Esophagus (tissue), 2 donors: ENCODE data around the gene FOXA2. TPM values are rescaled to one million over a fixed set of nuclear protein-coding genes. Genes with fewer than 3 reads are reported as not detected.

Experiments used
- H3K27ac ChIP-seq, 2 donors: one replicate each; pipeline ENCODE4 v1.5.1; 2013; ENCODE audit warnings: low read depth in 2 of 2, mild to moderate bottlenecking in 2 of 2, inconsistent platforms in 1 of 2, low read length in 1 of 2, moderate library complexity in 1 of 2
- H3K27me3 ChIP-seq, 2 donors: one replicate each; pipeline ENCODE4 v1.6.1; 2013; ENCODE audit warnings: low read length in 2 of 2, control low read depth in 1 of 2, mild to moderate bottlenecking in 1 of 2; ENCODE audit not compliant: insufficient read depth in 2 of 2, control insufficient read depth in 1 of 2
- H3K36me3 ChIP-seq, 2 donors: one replicate each; pipeline ENCODE4 v1.6.1; 2013; ENCODE audit warnings: low read length in 1 of 2; ENCODE audit not compliant: control insufficient read depth in 2 of 2, insufficient read depth in 2 of 2
- H3K4me1 ChIP-seq, 2 donors: one replicate each; pipeline ENCODE4 v1.6.1; 2013; ENCODE audit warnings: low read length in 1 of 2; ENCODE audit not compliant: control insufficient read depth in 2 of 2, insufficient read depth in 2 of 2
- H3K4me3 ChIP-seq, 2 donors: one replicate each; pipeline ENCODE4 v1.5.1; 2013; ENCODE audit warnings: low read length in 2 of 2, mild to moderate bottlenecking in 2 of 2, low read depth in 1 of 2, moderate library complexity in 1 of 2
- H3K9me3 ChIP-seq, 2 donors: one replicate each; pipeline ENCODE4 v1.6.1; 2013; ENCODE audit warnings: mild to moderate bottlenecking in 2 of 2, low read depth in 1 of 2, low read length in 1 of 2, moderate library complexity in 1 of 2; ENCODE audit not compliant: control insufficient read depth in 2 of 2, insufficient read depth in 1 of 2
- WGBS, 2 donors: extraction: QIAGEN DNeasy Blood & Tissue Kit; methylation state at CpG; one replicate each; pipeline ENCODE4 v1.1.7; 2013; 5-methylcytosine and 5-hydroxymethylcytosine counted together
- polyA plus RNA-seq, 2 donors: library from polyadenylated mRNA; stranded (reverse); fragments of 200-250 nt; gene quantifications; one replicate each; pipeline ENCODE4 v1.2.3, GENCODE V29; 2013
- donor health status: healthy with polysubstance abuse.
- donor health status: Bipolar disorder and iron deficiency.

FOXA2 gene
- polyA plus RNA-seq, 2 donors = 0.01 TPM; not detected in 1

DNA sequence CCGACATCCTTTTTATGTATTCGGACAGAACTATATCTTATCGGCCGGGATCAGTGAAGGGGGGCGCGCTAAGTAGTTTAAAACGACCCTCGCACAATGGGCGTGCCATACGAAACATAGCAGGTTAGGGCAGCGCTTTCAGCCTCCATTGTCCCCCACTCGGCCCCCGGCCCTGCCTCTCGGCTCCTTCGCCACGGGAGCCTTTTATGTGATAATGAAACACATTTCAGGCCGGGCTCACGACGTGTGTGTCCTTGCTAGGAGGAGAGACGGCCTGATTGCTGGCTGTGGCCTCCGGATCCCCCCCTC, 5.3 kb downstream of the FOXA2 start:
- Histone ChIP-seq H3K4me1 (peaks cover 6 to 14% of the 10 kb centered on the region in 2 donors), H3K9me3 (peaks cover 0 to 5% of the 10 kb centered on the region in 2 donors), H3K27me3 (peaks cover 18 to 26% of the 10 kb centered on the region in 2 donors), H3K27ac (no peak overlapping the region), H3K36me3 (no peaks in the 10 kb centered on the region), H3K4me3 (no peak overlapping the region)
- 6% methylated on average over 21 of the region's 21 CpGs for WGBS, 2 donors

DNA sequence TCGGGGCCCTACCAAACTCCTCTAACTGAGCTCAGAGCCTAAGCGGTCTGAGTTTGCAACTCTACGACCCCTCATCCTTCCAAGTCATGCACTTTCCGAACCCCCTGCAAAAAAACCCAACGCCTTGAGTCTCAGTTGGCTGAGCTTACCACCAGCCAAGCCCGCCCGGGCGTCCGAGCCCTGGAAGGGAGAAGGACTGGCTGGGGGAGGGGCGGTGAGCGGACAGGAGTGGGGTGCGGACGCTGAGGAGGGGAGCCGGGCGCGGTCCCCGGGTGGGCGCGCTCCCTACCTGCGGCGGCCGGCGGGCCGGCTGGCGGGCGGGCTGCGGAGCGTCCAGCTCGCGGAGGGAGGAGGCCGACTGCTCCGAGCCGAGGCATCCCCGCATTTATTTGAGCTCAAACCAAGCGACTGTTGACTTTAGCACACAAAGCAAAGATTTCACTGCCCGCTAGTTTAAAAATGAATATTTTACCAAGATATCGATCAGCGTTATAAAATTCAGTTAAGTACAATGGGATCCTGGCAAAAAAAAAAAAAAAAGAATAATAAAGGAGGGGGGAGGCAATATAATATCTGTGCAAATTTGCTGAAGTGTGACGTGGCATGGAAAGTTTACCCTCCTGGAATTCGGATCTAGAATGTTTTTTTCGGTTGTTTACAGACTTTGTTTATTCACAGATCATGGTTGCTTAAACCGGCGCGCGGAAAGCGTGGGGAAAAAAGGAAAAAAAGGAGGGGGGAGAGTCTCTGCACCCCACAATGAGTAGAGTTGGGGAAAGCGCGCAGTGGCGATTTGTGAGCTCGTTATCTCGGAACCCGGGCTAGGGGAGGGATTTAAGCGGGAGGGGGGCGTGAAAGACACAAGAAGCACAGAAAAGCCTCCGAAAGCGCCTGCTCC, 5.9 kb downstream of the FOXA2 start:
- peaks cover 4 to 14% of the 10 kb centered on the region in 2 donors for H3K4me1 ChIP-seq
- no peak overlapping the region for H3K4me3 ChIP-seq
- peaks cover 18 to 26% of the 10 kb centered on the region in 2 donors for H3K27me3 ChIP-seq
- H3K27ac ChIP-seq = no peak overlapping the region
- 5 to 7% methylated on average over 48 to 56 of the region's 56 CpGs for WGBS, 2 donors
- no peaks in the 10 kb centered on the region for H3K36me3 ChIP-seq
- H3K9me3 ChIP-seq = peaks cover 0 to 5% of the 10 kb centered on the region in 2 donors

DNA sequence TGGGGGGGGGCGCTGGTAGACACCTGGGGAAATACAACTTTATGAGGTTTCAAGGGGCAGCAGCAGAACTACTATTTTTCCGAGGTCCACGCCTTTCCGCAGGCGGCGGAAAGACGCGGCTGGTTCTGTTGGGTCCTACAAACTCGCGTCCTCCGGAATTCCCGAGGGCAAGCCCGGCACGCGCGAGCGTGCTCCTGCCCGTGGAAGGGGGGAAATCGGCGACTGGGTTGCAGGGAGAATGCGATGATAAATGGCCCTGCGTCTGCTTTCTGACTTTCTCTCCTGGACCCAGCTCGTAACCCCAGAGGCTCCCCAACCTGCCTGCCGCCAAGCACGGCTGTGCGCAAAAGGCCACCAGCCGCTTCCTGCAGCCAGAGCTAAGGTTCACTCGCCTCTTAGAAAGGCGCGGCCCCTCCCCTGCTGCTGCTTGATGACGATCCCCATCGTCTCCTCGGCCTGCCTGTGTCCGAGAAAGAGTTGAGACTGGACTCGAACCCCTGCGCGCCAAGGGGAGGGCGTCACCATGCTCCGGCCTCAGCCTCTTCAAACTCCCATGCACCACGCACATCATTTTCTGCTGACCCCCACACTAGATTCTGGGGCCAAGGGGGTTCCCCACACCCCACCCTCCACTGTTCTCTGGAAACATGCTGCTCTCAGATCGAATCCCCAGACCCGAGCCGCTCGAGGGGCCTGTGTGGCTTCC, 6.7 kb downstream of the FOXA2 start:
- 6 to 15% methylated on average over 40 to 44 of the region's 44 CpGs for WGBS, 2 donors

DNA sequence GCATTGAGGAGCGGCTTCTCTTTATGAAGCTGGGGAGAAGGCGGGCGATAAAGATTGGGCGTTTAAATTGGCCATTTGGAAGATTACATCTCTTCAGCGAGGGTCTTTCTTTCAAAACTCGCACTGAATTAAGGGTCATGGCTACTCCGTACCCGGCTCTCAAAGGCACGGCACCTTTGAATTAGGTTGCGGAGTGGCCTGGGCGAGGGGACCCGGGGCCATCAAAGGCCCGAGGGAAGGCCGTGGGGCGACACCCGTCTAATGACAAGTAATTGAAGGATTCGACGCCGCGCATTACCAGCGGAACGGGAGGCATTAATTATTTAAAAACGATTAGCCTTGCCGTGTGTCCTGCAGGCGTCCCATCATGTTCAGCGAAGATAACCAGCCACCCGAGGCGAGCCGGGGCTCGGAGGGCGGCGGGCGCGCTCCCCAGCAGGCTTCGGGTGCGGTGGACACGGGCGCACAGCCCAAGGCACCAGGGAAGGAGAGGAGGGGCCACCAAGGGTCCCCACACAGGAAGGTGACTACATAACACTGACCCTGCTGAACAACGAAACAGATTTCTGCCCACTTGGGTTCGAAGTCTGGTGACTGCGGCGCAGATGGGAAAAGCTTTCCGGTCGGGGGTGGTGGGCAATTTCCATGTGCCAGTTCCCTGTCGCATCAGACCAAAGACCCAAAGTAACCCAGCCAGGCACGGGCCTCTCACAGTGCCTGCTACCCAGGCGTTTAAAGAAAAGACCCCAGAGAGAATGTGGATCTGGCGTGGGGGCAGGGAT, 7.4 kb downstream of the FOXA2 start:
- Histone ChIP-seq H3K4me1 (peaks cover 0 to 2% of the 10 kb centered on the region in 2 donors), H3K27ac (no peak overlapping the region), H3K27me3 (peaks cover 12 to 28% of the 10 kb centered on the region in 2 donors), H3K9me3 (no peaks in the 10 kb centered on the region), H3K4me3 (no peak overlapping the region), H3K36me3 (no peaks in the 10 kb centered on the region)
- WGBS, 2 donors = 17 to 33% methylated on average over 48 of the region's 48 CpGs

More for the DNA sequence above, 6.7 kb downstream of the FOXA2 start:
- peaks cover 2 to 7% of the 10 kb centered on the region in 2 donors for H3K4me1 ChIP-seq
- H3K36me3 ChIP-seq = no peaks in the 10 kb centered on the region
- no peak overlapping the region for H3K4me3 ChIP-seq
- H3K27ac ChIP-seq = no peak overlapping the region
- peaks cover 18 to 26% of the 10 kb centered on the region in 2 donors for H3K27me3 ChIP-seq
- H3K9me3 ChIP-seq = peaks cover 0 to 2% of the 10 kb centered on the region in 2 donors

DNA sequence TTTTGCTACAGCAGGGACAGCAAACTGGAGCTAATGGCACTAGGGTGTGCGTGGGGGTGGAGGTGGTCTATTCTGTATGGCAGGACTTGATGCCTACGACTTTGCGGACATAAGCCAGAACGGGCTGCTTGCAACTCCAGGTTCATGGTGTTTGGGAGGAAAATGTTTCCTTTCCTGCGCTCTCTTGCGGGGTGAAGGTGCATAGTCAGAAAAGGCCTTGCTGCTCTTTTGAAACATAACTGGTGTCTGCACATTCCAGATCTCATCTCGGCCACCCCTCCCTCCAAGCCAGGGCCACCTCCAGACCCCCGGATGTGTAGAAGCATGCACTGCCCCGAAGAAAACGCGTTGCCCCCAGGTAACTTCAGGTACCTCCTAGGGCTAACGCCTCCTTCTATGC, 8.1 kb downstream of the FOXA2 start:
- H3K4me3 ChIP-seq = no peak overlapping the region
- H3K4me1 ChIP-seq = peaks cover 0 to 2% of the 10 kb centered on the region in 2 donors
- no peak overlapping the region for H3K27ac ChIP-seq
- peaks cover 12 to 24% of the 10 kb centered on the region in 2 donors for H3K27me3 ChIP-seq
- H3K36me3 ChIP-seq = no peaks in the 10 kb centered on the region
- no peaks in the 10 kb centered on the region for H3K9me3 ChIP-seq
- WGBS, 2 donors = 34 to 44% methylated on average over 12 of the region's 12 CpGs

DNA sequence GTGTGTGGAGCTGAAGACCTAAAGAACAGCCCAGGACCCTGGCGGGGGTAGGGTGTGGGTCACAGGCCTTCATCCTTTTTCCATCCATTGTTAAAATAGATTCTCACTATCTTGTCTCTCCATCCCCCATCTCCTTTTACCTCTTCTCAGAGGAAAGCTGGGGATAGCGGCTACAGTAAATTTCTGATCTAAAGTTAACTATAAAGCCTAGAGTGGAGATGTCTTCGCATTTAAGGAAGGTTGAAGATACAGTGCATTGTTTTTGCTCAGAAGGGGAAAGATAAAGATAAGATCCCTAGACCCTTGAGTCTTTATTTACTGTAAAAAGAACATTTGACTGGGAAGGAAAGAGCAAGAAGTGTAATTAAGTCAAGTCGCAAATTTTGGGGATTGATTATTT, 8.6 kb downstream of the FOXA2 start:
- Histone ChIP-seq H3K4me1 (peaks cover 0 to 2% of the 10 kb centered on the region in 2 donors), H3K9me3 (no peaks in the 10 kb centered on the region), H3K27me3 (peaks cover 12 to 24% of the 10 kb centered on the region in 2 donors), H3K4me3 (no peak overlapping the region), H3K36me3 (no peaks in the 10 kb centered on the region), H3K27ac (no peak overlapping the region)
- whole genome bisulfite sequencing, 2 donors = 55 to 68% methylated on average over 4 of the region's 4 CpGs

DNA sequence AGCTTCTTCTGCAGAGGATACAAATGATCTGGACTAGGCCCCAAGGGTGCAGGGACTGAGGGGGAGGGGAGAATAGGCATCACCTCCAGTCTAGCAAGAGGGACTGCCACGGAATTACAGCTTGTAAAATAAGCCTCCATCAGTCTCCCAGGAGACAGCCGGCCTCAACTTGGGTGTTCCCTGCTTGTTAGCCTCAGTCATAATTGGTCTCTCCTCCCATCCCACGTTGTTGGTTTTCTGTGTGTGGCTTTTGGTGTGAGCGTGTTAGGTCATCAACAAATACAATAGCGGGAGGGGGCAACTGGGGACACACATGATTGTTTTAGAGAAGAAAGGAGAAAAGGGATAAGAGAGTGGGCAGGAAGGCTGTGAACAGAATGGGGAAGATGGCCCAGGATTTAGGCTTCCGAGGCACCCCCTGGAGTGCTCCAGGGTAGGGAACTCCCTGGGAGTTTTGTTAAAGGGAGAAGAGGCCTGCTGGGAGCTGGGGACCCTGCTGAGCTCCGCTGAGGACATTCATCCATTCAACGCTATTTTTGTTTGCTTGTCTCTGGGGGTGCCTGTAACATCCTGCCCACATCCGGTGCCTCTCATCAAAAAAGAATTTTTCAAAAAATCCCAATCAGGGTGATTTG, 9.2 kb downstream of the FOXA2 start:
- Histone ChIP-seq H3K4me3 (no peak overlapping the region), H3K27me3 (peaks cover 12 to 24% of the 10 kb centered on the region in 2 donors), H3K36me3 (no peaks in the 10 kb centered on the region), H3K4me1 (peaks cover 0 to 2% of the 10 kb centered on the region in 2 donors), H3K27ac (no peak overlapping the region), H3K9me3 (no peaks in the 10 kb centered on the region)
- WGBS, 2 donors = 39 to 42% methylated on average over 9 of the region's 9 CpGs

DNA sequence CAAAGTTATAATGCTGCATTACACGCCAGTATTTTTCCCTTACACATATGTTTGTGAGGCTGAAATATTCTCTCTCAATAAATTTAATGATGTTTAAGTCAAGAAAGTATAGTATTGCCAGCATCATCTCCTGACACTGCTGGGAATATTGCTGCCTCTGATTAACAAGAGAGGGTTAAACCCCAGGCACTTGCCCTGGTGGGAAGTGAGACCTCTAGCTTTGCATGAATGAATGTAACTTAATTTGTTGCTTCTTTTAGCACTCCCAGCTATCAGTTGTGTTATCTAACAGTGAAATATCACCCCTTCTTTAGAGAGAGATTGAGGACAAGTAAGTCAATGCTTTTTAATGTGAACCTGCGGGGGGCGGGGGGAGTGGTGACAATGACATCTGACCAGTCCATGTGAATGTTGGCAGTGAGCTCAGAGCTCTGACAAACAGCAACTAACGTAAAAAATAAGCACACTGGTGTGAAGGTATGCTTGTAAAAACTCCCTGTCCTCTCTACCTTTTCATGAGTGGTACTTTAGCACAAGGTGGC, 9.8 kb downstream of the FOXA2 start:
- Histone ChIP-seq H3K27me3 (peaks cover 12 to 24% of the 10 kb centered on the region in 2 donors), H3K27ac (no peak overlapping the region), H3K4me3 (no peak overlapping the region), H3K4me1 (peaks cover 0 to 2% of the 10 kb centered on the region in 2 donors), H3K9me3 (no peaks in the 10 kb centered on the region), H3K36me3 (no peaks in the 10 kb centered on the region)
- WGBS, 2 donors = 44 to 61% methylated on average over 4 of the region's 4 CpGs

DNA sequence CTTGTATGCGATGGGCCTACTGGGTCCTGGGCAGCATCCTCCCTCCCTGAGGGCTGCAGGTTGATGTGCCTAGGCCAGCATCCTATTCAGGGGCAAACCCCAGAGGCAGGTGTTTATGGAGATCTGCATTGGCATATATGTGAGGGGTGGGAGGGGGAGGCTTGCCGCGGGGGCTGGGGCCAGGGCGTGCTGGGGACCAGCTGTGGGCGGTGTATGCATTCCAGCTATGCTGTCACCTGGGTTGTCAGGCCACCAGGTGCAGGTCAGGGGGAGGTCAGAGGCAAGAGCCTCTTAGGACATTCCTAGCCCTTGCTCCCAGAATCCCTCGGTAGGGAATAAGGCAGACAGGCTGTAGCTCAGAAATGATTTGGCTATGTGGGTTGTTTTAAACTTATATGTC, 11.9 kb downstream of the FOXA2 start:
- Histone ChIP-seq H3K4me1 (no peaks in the 10 kb centered on the region), H3K27ac (no peak overlapping the region), H3K36me3 (no peaks in the 10 kb centered on the region), H3K4me3 (no peak overlapping the region), H3K27me3 (peaks cover 8 to 32% of the 10 kb centered on the region in 2 donors), H3K9me3 (peaks cover 0 to 4% of the 10 kb centered on the region in 2 donors)
- whole genome bisulfite sequencing, 2 donors = 39 to 48% methylated on average over 6 of the region's 6 CpGs
